HG02588 (cell line): ENCODE results near the gene NOM1.

ENCODE experiments used
- ATAC-seq: cut with Tn5 transposase; IDR thresholded peaks from one replicate; pipeline ENCODE4 v1.9.1; 2021; ENCODE audit warnings: mild to moderate bottlenecking, moderate library complexity; ENCODE audit not compliant: unreplicated experiment

NOM1 gene

DNA sequence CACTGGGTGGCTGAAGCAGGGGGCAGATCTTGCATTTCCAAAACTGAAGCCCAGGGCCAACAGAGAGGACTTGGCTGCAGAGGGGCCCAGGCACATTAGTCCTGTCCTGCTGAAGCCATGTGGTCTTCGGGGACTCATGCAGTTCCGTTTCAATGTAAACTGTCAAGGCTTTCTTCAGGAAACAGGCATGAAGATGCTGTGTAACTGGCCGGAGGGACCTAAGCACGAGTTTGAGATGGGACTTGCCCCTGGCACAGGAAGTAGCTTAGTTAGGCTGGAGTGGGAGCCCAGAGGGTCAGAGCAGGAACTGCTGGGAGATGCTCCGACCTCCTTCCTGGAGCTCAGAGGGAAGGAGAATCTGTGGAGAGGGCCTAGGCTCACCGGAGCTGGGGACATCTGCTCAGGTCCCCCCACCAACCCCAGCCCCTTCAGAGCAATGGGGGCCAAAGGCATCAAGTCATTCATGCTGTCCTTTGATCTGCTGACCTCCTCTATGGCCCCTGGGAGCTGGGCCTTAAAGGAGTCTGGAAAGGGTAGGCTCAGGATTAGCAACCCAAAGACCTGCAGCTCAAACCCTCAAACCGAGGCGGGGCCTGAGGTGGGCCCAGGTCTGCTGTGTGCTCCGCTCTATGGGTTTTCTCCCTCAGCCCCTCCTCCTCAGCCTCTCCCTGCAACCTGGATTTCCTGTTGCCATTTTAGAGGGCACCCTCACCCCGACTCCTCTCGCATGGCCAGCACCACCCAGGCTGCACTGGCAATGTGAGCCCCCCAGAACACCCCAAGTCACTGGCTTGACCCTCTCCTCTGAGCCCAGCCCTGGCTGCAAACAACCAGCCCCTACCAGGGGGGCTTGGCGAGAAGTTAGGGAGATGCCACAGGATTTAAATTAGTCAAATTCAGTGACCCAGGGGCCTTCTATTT, 65.4 kb downstream of the NOM1 start:
- no peak for ATAC-seq

DNA sequence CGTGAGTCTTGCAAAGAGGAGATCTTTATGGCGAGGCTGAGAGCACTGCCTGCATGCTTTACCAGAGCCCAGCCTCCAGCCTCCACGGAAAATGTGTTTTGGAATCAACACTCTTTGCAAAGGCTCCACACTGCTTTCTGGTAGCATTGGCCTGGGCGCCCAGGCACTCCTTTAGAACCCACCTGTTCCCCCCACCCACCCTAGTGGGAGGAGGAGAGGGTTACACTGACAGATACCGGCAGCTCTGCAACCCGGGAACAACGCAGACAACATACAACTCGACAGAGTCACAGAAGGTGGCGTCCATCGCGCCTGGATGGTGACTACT, 66.5 kb downstream of the NOM1 start:
- ATAC-seq = no peak

GRCh38 chr7:157016352-157017041, 67.0 kb downstream of the NOM1 start:
- peak; percentile 80 for ATAC-seq

DNA sequence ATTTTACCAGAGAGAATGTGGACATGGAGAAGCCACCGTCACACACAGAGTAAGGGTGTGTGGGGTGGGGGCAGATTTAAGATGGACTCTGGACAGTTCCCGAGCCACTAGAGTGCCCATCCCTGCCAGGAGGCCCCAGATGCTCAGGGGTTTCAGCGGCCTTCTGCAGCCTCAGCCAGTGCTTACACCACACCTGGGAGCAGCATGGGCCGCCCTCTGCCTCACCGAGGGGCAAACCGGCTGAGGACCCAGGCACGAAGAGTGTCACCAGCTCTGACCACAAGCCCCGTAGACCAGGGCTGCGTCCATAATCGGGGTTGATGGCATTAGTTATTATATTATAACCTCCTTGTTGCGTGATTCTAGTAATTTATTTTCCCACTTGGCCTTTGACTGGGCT, 67.6 kb downstream of the NOM1 start:
- no peak for ATAC-seq

GRCh38 chr7:157017603-157018327, 68.3 kb downstream of the NOM1 start:
- no peak for ATAC-seq

DNA sequence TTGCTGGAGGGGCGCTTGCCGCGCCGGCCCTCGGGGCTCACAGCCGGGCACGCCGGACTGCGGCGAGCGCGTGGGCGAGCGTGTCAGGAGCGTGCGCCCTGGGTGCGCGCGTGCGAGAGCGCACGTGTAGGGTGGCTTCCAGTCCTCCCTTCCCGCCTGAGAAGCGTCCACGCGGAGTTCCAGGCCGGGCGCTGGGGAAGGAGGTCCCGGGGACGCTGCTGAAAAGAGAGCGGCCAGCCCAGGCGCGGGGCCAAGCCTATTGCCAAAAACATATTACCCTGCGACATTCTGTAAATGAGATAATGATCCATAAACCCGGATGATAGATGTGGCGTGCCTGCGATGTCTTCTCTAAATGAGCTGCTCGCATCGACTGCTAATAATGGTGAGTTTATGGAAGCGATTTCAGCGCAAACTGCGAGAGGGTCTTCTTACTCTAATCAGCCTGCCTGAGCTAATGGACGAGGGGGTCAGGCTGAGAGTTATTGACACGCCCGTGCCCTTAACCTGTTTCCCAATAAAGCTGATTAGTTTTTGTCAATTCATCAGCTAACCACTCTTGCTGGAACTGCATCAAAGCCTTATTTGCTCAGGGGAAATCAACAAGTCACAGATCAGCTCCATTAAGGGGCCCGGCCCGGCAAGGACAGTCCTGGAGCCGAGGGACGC, 69.0 kb downstream of the NOM1 start:
- ATAC-seq = no peak

- no peak for ATAC-seq
Observed at GRCh38 chr7:157018997-157019608, 69.6 kb downstream of the NOM1 start.

GRCh38 chr7:157019718-157020451, 70.4 kb downstream of the NOM1 start:
- ATAC-seq = no peak

- no peak for ATAC-seq
Observed at GRCh38 chr7:157020514-157021070, 71.1 kb downstream of the NOM1 start.

GRCh38 chr7:157021071-157021870, 71.8 kb downstream of the NOM1 start:
- no peak for ATAC-seq

DNA sequence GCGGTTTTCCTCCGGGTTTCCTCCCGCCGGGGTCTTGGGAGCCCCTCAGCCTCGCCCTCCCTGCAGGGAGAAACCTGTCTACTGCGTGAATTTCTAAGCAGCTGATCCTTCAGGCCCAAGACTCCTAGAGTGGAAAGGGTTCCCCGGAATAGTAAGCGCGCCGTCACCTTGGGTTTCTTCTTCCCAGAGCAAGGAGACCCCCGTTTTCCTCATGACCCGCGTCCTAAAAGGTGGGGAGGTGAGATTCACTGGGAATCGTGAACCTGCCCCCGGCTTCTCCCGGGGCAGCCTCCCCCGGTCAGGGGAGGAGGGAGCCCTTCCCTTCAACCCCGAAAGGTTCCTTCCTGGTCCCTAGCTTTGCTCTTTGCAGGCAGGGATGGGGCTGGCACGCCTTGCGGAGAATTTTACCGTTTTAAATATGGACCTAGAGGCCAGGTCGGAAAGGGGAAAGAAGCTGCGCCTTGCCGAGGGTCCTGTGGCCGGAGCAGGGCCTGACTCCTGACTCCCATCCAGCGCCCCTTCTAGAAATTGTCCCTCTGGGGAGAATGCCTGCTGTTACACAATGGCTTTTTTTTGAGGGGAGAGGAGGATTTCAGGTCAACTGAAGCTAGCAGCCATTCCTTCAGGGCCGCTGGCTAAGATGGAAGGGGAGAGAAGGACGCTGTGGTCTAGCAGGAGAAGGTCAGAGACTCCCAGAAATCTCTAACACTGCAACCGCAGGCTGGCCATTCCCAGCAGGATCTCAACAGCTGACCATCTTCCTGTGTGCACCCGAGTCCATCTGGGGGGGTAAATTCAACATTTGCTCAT, 72.6 kb downstream of the NOM1 start:
- no peak for ATAC-seq
